Ishikawa (cell line): ENCODE results near the gene NPFFR1.

Experiments
- CEBPB ChIP-seq: IDR thresholded peaks from 2 replicates; pipeline ENCODE4 v1.6.1; 2012
- CREB1 ChIP-seq: IDR thresholded peaks from 2 replicates; pipeline ENCODE4 v1.6.1; 2012; ENCODE audit warnings: low read depth
- FOXM1 ChIP-seq: IDR thresholded peaks from 2 replicates; pipeline ENCODE4 v1.6.1; 2012; ENCODE audit warnings: low read depth, borderline replicate concordance
- RAD21 ChIP-seq: IDR thresholded peaks from 2 replicates; pipeline ENCODE4 v1.6.1; 2012; ENCODE audit warnings: low read depth
- TAF1 ChIP-seq: IDR thresholded peaks from 2 replicates; pipeline ENCODE4 v1.6.1; 2012; ENCODE audit warnings: low read depth, mild to moderate bottlenecking
- YY1 ChIP-seq: IDR thresholded peaks from 2 replicates; pipeline ENCODE4 v1.6.1; 2012; ENCODE audit warnings: low read depth
- TF ChIP-seq, protein P1 (sequence below): IDR thresholded peaks from 2 replicates; pipeline ENCODE4 v1.6.1; 2012
- TF ChIP-seq, protein P2 (sequence below): IDR thresholded peaks from 2 replicates; pipeline ENCODE4 v1.6.1; 2012; ENCODE audit warnings: low read depth, mild to moderate bottlenecking

DNA sequence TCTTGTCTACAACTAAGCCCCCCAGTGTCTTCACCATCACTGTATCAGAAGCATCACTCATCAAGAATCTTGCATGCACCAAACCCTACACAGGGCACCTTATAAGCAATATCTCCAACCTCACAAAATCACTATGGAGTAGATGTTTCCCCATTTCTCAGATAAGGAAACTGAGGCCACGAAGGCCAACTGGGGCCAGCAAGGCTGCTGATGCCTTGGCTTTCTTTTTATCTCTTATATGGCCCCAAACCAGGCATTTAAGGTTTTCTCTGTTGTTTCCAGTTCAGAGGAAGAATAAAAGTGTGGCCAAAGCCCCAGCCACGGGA is 47.3 kb upstream of the NPFFR1 start:
- TF ChIP-seq, protein P1, sequence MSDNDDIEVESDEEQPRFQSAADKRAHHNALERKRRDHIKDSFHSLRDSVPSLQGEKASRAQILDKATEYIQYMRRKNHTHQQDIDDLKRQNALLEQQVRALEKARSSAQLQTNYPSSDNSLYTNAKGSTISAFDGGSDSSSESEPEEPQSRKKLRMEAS, result no peak
- no peak for TF ChIP-seq TAF1
- no peak for TF ChIP-seq CREB1
- TF ChIP-seq CEBPB, result no peak
- no peak for TF ChIP-seq FOXM1
- no peak for TF ChIP-seq RAD21
- no peak for TF ChIP-seq YY1
- TF ChIP-seq, protein P2, sequence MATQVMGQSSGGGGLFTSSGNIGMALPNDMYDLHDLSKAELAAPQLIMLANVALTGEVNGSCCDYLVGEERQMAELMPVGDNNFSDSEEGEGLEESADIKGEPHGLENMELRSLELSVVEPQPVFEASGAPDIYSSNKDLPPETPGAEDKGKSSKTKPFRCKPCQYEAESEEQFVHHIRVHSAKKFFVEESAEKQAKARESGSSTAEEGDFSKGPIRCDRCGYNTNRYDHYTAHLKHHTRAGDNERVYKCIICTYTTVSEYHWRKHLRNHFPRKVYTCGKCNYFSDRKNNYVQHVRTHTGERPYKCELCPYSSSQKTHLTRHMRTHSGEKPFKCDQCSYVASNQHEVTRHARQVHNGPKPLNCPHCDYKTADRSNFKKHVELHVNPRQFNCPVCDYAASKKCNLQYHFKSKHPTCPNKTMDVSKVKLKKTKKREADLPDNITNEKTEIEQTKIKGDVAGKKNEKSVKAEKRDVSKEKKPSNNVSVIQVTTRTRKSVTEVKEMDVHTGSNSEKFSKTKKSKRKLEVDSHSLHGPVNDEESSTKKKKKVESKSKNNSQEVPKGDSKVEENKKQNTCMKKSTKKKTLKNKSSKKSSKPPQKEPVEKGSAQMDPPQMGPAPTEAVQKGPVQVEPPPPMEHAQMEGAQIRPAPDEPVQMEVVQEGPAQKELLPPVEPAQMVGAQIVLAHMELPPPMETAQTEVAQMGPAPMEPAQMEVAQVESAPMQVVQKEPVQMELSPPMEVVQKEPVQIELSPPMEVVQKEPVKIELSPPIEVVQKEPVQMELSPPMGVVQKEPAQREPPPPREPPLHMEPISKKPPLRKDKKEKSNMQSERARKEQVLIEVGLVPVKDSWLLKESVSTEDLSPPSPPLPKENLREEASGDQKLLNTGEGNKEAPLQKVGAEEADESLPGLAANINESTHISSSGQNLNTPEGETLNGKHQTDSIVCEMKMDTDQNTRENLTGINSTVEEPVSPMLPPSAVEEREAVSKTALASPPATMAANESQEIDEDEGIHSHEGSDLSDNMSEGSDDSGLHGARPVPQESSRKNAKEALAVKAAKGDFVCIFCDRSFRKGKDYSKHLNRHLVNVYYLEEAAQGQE, result no peak
